ENCODE measurements around the gene GRAMD1A. TPM values are rescaled to one million over a fixed set of nuclear protein-coding genes. Genes with fewer than 3 reads are reported as not detected.

Gene GRAMD1A
- total RNA-seq, 1 experiment from 2014 or later: 42.9 TPM

GRCh38 chr19:35061583-35062373 is 61.7 kb downstream of the GRAMD1A start:
- in situ Hi-C loops (cut with HindIII; ENCODE audit: low sequenced_read_pairs): no loop called here

GRCh38 chr19:35062942-35063341 is 62.8 kb downstream of the GRAMD1A start:
- DNase-seq (ENCODE audit: low spot score): no peak
- in situ Hi-C loops (cut with HindIII; ENCODE audit: low sequenced_read_pairs): no loop called here

More at GRCh38 chr19:35061583-35062373, 61.7 kb downstream of the GRAMD1A start:
- DNase-seq (ENCODE audit: low spot score): no peak

- in situ Hi-C loops (cut with HindIII; ENCODE audit: low sequenced_read_pairs): no loop called here
- no peak for DNase-seq (ENCODE audit: low spot score)
Measured at GRCh38 chr19:35063940-35064818, 64.1 kb downstream of the GRAMD1A start.

GRCh38 chr19:35065574-35065973 is 65.5 kb downstream of the GRAMD1A start:
- DNase-seq (ENCODE audit: low spot score): no peak
- in situ Hi-C loops (cut with HindIII; ENCODE audit: low sequenced_read_pairs): no loop called here

- in situ Hi-C loops (cut with HindIII; ENCODE audit: low sequenced_read_pairs): no loop called here
- no peak for DNase-seq (ENCODE audit: low spot score)
Measured at GRCh38 chr19:35066121-35066520, 66.0 kb downstream of the GRAMD1A start.

GRCh38 chr19:35066691-35067563 is 66.8 kb downstream of the GRAMD1A start:
- in situ Hi-C loops (cut with HindIII; ENCODE audit: low sequenced_read_pairs): no loop called here
- peak; percentile 89 for DNase-seq (ENCODE audit: low spot score)

- DNase-seq (ENCODE audit: low spot score): no peak
Measured at GRCh38 chr19:35068941-35069634, 69.0 kb downstream of the GRAMD1A start.

GRCh38 chr19:35069696-35070095 is 69.6 kb downstream of the GRAMD1A start:
- no peak for DNase-seq (ENCODE audit: low spot score)
- in situ Hi-C loops (cut with HindIII; ENCODE audit: low sequenced_read_pairs): no loop called here

More at GRCh38 chr19:35068941-35069634, 69.0 kb downstream of the GRAMD1A start:
- in situ Hi-C loops (cut with HindIII; ENCODE audit: low sequenced_read_pairs): no loop called here

- in situ Hi-C loops (cut with HindIII; ENCODE audit: low sequenced_read_pairs): no loop called here
- DNase-seq (ENCODE audit: low spot score): no peak
Measured at GRCh38 chr19:35070471-35070870, 70.3 kb downstream of the GRAMD1A start.

GRCh38 chr19:35073516-35073915 is 73.4 kb downstream of the GRAMD1A start:
- DNase-seq (ENCODE audit: low spot score): no peak
- in situ Hi-C loops (cut with HindIII; ENCODE audit: low sequenced_read_pairs): no loop called here

GRCh38 chr19:35073941-35074340 is 73.8 kb downstream of the GRAMD1A start:
- in situ Hi-C loops (cut with HindIII; ENCODE audit: low sequenced_read_pairs): no loop called here
- DNase-seq (ENCODE audit: low spot score): no peak

- in situ Hi-C loops (cut with HindIII; ENCODE audit: low sequenced_read_pairs): no loop called here
- DNase-seq (ENCODE audit: low spot score): no peak
Measured at GRCh38 chr19:35074426-35075201, 74.5 kb downstream of the GRAMD1A start.

- DNase-seq (ENCODE audit: low spot score): no peak
- in situ Hi-C loops (cut with HindIII; ENCODE audit: low sequenced_read_pairs): no loop called here
Measured at GRCh38 chr19:35075202-35076025, 75.3 kb downstream of the GRAMD1A start.

- in situ Hi-C loops (cut with HindIII; ENCODE audit: low sequenced_read_pairs): no loop called here
- no peak for DNase-seq (ENCODE audit: low spot score)
Measured at GRCh38 chr19:35076026-35076370, 75.9 kb downstream of the GRAMD1A start.

Data from G401 (cell line).